GM04504 (cell line): ENCODE data around the gene PHLDB2.

Experiments
- DNase-seq: peaks from one replicate; pipeline ENCODE4 v3.0.0-alpha.2; 2012; ENCODE audit warnings: low read depth

Gene PHLDB2

DNA sequence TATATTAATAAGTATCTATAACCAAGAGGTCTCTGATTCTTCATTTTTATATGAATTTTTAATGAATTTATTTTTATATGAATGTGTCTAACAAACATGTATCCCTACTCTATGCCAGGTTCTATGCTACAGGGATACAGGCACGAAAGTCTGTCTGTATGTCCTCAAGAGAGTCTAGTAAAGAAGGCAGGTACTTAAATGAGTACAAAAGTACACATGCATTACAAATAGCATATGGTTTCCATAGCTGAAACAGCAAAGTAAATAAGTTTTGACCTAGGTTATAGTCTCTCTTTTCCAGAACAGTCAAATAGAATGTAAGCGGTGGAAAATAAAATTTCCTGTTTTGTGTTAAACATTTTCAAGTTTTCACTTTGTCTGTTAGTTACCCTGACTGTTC, 106.4 kb downstream of the PHLDB2 start:
- DNase-seq = no peak

DNA sequence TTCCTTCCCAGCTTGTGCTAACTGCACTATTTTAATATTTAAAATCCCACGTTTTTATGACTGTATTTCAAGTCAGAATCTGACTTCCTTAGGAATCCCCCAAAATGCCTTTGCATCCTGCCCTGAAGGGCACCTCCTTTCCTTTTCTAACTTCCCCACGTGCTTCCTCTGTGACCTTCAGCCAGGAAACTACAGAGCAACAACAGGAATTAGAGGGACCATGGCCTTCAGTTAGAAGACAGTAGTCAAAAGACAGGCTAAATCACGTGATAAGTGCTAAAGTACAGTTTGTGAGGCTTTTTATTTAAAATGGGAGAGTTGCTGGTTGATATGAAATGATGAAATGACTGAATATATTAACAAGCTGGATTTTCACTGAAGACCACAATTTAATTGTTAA, 108.0 kb downstream of the PHLDB2 start:
- no peak for DNase-seq

DNA sequence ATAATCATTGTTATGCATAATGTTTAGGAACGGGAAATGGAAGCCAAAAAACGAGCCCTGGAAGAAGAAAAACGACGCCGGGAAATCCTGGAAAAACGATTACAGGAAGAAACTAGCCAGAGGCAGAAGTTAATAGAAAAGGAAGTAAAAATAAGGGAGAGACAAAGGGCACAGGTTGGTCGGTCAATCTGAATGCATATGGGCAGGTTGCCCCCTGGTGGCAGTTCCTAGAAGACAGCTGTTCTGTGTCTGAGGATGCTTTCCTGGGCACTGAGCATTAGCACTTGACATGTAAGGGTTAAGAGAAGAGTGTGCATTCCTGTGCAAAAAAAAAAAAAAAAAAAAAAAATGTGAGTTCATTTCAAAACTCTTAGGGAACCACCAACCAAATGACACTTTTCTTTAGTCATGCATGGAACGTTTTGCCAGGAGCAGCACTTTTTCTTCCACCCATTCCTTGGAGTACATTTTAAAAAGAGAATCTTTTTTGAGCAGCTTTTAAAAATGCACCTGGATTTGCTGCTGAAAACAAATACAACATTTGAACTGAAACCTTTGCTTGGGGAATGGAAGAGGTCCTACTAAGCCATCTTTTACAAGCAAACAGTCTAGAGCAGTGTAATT, 108.7 kb downstream of the PHLDB2 start:
- DNase-seq = no peak

DNA sequence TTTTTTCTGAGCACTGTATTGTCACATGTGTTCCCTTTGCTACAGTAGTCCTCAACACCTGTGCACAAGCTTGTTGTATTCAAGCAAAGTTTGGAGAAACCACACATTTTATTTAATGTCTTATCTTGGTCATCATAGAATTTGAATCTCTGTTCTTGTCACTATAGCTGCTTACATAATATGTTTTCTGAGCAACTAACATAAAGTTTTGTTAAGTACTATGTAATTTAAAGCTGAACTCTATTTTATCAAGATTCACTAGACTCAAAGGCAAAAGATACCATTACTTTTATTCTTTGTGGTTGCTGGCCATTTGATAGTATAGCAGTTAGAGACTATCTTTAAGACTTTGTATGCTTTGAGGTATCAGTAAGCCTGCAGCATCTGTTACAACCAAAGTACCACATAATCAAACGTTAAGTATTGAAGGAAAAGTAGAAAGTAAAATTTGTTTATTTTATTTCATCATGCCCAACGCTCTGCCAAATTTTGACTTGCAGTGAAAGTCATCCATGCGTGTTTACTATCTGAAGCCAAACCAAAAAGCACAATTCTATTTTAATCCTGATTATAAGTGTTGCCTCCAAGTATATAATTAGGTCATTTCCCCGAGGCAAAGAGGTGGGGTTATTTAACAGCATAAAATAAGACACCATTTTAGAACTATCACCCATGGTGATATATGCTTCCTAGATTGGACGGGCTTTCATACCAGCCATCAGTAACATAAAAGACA, 109.4 kb downstream of the PHLDB2 start:
- no peak for DNase-seq

DNA sequence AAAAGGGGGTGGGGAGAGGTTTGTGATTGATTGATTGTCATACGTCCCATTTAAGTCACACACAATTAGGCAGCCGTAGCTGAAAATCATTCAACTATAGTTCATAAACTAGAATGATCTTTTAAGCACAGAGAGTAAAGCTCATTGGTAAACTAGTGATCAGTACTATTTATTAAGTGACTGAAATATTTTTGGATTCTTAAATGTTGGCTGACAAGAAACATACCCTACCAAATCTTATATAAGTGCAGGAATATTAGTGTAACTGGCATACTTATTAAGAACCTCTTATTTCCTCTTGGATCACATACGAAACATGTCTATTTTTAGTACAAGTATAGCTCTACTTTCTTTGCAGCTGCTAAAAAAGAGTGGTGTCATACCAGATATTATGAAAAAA, 111.3 kb downstream of the PHLDB2 start:
- no peak for DNase-seq

DNA sequence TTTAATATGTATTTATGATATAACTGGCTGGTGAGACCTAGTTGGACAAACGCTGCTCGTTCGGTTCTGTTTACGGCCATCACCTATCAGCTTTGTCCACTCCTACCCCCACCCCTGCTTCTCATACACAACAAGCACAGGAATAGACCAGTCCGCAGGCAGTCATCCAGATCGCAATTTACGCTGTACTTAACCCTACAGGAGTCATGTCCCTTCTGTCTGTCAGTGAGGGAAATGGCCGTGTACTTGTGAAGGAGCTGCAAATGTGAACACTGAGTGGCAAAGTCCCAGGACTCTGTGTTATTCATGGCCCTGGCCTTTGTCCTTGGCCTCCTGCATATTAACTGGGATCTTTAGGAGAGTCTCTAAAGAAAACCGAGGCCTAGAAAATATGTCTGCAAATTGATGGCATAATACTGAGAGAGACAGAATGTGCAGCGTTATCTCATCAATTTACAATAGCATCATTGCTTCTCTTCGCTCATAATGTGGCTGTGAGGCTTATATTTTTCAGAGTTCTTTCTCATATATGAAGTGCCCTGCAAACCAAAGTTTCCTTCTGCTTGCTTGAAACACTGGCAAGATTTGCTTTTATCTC, 112.6 kb downstream of the PHLDB2 start:
- no peak for DNase-seq

DNA sequence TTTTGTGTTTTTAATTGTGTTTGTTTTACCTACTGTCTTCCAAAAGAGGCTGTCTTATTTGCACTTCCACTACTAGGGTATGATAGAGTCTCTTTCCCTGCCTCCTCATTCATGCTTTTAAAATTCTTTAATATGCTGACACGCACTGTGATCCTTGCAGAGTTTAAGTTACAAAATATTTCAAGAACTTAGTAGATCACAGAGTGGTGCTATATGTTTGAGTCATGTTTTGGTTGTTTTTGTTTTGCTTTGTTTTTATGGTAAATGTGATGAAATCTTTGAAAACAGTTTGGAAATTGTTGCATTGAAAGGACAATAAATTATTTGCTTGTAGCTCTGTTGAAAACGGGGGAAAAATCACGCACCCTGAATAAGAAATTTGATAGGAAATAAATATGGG, 113.8 kb downstream of the PHLDB2 start:
- DNase-seq = no peak

DNA sequence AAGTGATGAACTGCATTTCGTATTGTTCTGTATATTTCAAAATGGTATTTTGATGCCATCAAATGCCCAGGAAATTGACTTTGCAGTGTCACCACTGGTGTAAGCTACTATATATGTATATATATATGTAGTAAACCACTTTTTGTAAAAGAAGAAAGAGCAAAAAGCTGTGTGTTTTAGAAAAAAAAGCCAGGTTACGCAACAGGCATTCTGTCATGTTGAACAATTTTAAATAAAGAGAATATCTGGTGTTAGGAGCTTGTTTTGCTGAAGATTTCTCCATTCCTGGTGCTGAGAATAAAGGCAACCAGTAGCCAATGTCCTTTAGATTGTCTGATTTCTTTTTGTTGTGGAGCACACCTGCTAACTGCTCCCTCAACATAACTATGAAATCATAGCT, 116.1 kb downstream of the PHLDB2 start:
- no peak for DNase-seq

DNA sequence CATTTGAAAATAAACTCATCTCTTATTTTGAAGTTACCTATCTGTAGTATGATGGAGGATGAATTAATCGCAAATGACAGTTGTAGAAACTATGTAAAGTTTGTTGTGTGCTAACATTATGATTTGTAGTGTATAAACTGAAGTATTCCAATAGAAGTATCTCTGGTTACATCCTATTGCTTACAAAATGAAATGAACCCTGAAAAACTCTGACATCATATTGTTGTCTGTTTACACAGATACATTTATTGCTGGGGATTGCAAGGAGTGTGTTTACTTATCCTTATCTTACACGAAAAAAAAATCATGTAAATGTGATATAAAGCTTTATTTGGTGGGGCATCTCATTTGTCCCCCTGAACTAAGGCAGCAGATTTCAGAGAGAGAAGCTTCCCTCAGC, 117.2 kb downstream of the PHLDB2 start:
- no peak for DNase-seq

DNA sequence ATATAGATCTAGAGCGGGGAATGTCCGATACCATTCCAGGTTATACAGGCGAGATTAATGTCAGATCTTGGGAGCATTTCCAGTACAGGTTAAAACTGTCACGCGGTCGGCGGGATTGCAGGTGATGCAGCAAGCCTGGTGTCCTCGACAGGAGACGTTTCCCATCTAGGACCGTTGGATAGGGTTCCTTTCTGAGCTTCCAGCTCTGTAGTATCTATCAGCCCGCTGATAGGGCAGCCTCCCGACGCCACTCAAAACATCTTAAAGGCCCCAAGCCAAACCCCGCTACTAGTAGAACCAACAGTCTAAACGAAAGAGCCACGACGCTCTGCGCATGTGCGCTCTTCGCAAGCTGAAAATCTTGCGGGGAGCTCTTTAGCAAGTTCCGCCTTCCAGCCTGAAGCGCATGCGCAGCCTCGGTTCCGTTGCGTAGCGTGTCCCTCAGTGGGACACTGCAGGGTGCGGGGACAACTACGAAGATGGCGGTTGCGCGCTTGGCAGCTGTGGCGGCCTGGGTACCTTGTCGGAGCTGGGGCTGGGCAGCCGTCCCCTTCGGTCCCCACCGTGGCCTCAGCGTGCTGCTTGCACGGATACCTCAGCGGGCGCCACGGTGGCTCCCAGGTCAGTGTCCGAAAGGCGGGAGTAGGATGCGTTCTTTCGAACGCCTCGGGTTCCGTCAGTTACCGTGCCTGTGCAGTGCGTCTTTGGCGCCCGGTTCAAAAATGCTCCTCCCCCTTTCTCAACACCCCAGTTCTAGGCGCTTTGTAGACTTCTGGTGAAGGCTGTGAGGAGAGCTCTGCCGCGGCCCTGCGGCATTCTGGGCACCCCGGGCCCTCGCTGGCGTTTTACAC, 119.7 kb downstream of the PHLDB2 start, which contains the start of gene ABHD10:
ABHD10 (plus strand) TSS at position 444 of the 851 bp plus-strand sequence; CDS start at position 480, 36 bp downstream.
- peak; percentile 96 for DNase-seq

DNA sequence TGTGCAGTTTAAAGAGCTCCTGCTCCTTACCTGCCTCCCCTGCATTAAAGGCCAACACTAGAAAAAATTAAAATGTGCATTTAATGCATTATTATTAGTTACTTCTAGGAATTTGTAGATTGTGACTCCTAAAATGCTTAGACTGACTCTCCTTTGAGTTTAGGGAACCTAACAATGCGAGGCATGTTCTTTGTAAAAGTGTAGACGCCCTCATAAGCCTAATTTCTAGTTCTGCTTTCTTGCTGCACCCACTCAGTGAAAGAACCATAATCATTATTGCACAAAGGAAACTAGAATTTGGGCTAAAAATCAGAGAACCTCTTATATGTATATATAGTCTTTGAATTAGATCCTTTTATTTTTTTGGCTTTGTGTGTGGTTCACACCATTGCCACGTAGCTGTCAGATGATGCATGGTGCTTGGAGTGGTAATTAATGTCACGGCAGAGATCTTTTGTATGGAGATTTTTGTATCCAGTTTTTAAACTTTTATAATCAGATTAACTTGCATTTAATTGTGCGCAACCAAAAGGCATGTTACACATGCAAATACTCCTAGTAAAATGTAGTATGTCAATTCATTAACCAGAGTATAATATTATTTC, 120.5 kb downstream of the PHLDB2 start:
- DNase-seq = no peak

DNA sequence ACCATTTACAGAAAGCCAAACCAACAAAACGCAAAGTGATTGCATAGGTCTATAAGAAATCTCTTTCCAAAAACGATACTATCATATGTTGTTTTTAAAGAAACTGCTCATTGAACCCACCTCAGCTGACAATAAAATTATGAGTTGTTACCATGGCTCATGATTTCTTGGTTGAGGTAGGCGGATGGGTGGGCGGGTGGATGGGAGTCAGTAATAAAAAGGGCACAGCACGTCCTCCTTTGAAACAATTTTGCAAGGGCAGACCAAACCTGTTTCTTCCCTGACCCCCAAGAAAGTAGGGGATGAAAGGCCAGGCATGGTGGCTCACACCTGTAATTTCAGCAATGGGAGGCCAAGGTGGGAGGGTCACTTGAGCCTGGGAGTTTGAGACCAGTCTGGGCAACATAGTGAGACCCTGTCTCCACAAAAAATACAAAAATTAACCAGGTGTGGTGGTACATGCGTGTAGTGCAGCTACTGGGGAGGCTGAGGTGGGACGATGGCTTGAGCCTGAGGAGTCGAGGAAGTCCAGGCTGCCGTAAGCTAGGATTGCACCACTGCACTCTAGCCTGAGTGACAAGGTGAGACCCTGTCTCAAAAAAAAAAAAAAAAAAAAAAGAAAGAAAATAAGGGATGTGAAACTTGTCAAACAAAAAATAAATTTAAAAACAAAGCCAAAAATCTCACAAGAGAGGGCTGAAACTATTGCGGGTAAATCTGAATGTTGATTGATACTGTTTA, 121.8 kb downstream of the PHLDB2 start:
- no peak for DNase-seq

DNA sequence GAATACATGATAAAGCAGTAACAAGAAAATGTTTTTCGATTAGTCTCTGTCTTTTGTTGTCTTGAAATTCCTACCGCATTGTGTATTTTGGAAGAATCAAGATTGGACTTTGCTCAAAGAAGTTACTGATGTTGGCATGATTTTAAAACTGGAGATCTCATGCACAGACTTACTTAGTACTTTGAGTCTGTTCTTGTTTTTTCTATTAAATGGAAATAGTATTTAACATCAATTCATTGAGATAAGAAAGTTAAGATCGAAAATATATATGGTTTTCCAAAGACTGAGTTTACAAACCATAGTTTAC, 122.3 kb downstream of the PHLDB2 start:
- DNase-seq = no peak

DNA sequence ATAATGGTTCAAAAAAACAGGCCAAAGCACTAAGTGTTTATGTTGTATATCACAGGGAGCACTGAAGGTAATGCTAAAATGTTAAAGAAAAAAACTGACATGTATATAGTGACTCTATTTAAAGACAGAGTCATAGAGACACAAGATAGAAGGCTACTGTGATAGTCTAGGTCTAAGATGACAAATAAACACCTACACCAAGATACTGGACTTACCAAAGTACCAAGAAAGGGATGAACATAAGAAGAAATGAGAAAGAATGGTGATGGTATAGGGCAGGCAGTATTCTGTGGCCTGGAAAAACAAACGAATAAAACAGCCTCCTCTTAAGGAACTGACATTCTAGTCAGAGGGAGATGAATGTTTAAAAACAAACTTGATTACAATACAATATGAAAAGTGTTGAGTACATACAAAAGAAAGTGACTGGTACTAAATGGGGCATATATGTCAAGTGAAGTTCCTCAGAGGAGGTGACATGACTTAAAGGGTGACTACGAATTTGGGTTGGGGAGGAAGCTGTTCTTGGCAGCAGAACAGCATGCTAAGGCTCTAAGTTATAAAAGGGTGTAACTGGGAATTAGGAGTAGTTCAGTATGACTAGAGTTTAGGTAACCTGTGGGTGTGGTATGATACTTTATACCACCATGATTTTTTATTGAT, 125.7 kb downstream of the PHLDB2 start:
- DNase-seq = no peak

DNA sequence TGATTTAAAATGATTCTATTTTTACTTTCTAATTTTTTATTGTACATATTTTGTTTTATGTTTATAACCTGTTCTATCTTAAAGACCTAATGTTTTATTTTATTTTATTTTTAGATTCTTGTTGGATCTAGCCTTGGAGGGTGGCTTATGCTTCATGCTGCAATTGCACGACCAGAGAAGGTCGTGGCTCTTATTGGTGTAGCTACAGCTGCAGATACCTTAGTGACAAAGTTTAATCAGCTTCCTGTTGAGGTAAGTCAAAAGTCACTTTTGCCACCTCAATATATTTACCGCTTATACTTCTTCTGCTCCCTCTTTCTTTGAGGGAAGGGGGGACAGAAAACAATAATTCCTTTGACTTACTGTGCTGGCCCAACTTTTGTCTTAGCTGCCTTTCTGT, 127.7 kb downstream of the PHLDB2 start:
- no peak for DNase-seq

DNA sequence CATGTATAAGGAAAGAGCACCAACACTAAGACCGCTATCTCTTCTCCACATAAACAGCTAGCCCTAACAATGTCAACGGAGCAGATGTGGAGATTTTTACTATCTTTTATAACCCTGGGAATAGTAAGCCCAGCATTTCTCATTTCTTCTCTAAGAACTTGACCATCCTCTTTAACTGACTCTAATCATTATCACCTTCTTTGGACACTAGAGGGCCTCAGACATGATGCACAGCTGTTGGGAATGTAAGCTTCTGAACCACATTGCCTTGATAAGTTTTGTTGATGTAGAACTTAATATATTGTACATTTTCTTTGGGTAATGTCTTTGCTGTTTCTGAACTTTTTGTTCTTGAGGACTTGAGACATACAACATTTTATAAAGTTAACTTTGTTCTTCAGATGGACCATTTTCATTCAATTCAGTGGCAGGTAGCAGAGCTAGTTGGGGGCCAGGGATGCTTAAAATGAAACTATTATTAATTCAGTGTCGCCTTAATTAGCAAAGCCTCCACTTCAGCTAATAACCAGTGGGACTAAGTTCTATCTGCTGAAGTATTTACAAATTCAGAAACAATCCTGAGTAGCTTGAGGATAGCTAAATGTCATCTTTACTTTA, 130.1 kb downstream of the PHLDB2 start:
- DNase-seq = no peak

DNA sequence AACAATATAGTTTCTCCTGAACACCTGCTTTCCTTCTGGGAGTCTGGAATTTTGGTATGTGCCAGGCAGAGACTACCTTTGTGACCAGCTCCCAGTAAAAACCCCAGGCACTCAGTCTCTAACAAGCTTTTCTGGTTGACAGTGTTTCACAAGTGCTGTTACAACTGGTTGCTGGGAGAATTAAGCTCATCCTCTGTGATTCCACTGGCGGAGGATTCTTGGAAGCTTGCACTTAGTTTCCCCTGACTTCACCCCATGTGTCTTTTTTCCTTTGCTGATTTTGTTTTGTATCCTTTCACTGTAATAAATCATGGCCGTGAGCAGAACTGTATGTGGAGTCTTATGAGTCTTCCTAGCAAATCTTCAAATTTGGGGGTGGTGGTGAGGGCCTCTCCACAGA, 134.0 kb downstream of the PHLDB2 start:
- no peak for DNase-seq

DNA sequence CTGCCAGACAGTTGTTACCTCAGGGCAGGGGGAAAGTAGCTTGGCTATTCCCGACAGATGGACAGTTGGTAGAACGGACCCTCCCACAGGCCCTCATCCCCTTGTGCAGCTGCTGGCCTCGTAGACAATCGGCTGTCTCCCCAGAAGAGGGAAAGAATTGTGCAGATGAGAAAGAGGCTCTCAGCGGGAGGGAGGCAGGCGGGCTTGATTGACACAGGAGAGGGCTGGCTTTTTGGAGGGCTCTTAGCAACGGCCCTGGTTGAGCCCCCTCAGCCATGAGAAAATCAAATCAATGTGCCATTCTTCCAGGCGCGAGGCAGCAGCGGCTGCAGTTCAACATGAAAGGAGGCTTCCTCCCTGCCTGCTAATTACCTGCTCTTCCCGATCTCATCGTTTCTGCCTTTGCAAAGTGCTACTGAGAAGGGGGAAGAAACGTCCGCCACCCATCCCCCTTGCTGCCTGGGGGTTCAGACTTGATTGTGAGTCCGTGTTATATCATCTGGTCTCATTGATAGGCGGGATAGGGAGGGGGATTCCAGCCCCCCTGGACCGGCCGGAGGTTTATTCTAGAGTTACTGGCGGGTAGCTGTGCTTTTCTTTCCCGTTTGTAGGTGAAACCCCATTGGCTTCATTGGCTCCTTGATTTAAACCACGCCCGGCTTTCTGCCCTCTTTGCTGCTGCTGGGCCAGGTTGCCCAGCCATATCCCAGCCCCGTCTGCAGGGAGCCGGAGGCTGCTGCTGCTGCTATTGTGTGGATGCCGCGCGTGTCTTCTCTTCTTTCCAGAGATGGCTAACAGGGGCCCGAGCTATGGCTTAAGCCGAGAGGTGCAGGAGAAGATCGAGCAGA, 139.8 kb downstream of the PHLDB2 start, which contains the start of gene TAGLN3:
TAGLN3 (plus strand) TSS at position 287 of the 848 bp plus-strand sequence; CDS start at position 788, 501 bp downstream.
- no peak for DNase-seq
